ENCODE data around the gene SPEF2. TPM values are rescaled to one million over a fixed set of nuclear protein-coding genes. Genes with fewer than 3 reads are reported as not detected.

The SPEF2 gene
- total RNA-seq, 1 donor from 2014 or later = 12.1 TPM

- H3K36me3 Mint-ChIP-seq = no peaks in the 10 kb centered on the region
- TF ChIP-seq, protein P1, sequence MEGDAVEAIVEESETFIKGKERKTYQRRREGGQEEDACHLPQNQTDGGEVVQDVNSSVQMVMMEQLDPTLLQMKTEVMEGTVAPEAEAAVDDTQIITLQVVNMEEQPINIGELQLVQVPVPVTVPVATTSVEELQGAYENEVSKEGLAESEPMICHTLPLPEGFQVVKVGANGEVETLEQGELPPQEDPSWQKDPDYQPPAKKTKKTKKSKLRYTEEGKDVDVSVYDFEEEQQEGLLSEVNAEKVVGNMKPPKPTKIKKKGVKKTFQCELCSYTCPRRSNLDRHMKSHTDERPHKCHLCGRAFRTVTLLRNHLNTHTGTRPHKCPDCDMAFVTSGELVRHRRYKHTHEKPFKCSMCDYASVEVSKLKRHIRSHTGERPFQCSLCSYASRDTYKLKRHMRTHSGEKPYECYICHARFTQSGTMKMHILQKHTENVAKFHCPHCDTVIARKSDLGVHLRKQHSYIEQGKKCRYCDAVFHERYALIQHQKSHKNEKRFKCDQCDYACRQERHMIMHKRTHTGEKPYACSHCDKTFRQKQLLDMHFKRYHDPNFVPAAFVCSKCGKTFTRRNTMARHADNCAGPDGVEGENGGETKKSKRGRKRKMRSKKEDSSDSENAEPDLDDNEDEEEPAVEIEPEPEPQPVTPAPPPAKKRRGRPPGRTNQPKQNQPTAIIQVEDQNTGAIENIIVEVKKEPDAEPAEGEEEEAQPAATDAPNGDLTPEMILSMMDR (IDR thresholded peaks at IDR 0.05; ENCODE audit: unreplicated experiment) = no peak
- H3K27me3 Mint-ChIP-seq (ENCODE audit: low read depth) = no peaks in the 10 kb centered on the region
- no peak for DNase-seq (ENCODE audit: low spot score in 2 of 2, unreplicated experiment in 2 of 2)
- H3K4me1 Mint-ChIP-seq = no peaks in the 10 kb centered on the region
- no peak overlapping the region for H3K27ac Mint-ChIP-seq
- H3K4me3 Mint-ChIP-seq = no peak overlapping the region
- no peaks in the 10 kb centered on the region for H3K9me3 Mint-ChIP-seq
Measured at GRCh38 chr5:35799181-35799580, 181.5 kb downstream of the SPEF2 start.

DNA sequence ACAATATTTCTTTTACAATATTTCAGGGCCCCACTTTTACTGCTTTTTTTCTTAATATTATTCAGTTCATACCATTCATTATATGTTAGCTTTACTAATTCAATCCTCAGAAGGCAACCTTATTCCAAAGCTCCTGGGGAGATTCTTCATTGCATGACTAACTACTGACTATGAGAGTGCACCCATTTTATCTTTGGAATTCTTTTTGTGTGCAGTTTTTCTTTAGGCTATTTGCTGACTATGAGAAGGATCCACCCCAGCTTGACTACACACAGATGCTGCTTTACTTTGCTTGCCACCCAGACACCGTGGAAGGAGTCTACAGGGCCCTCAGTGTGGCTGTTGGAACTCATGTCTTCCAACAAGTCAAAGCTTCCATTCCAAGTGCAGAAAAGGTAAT, 182.1 kb downstream of the SPEF2 start:
- H3K36me3 Mint-ChIP-seq = no peaks in the 10 kb centered on the region
- DNase-seq (ENCODE audit: low spot score in 2 of 2, unreplicated experiment in 2 of 2) = no peak
- no peak overlapping the region for H3K4me3 Mint-ChIP-seq
- H3K27ac Mint-ChIP-seq = no peak overlapping the region
- TF ChIP-seq, protein P1 (IDR thresholded peaks at IDR 0.05; ENCODE audit: unreplicated experiment) = no peak
- no peaks in the 10 kb centered on the region for H3K27me3 Mint-ChIP-seq (ENCODE audit: low read depth)
- H3K9me3 Mint-ChIP-seq = no peaks in the 10 kb centered on the region
- no peaks in the 10 kb centered on the region for H3K4me1 Mint-ChIP-seq

GRCh38 chr5:35803191-35803651, 185.6 kb downstream of the SPEF2 start:
- Mint-ChIP-seq H3K36me3 (no peaks in the 10 kb centered on the region), H3K4me1 (no peaks in the 10 kb centered on the region), H3K27ac (no peak overlapping the region), H3K4me3 (no peak overlapping the region), H3K9me3 (no peaks in the 10 kb centered on the region), H3K27me3 (ENCODE audit: low read depth) (peaks cover 3% of the 10 kb centered on the region)
- TF ChIP-seq, protein P1 (IDR thresholded peaks at IDR 0.05; ENCODE audit: unreplicated experiment) = no peak
- no peak for DNase-seq (ENCODE audit: low spot score in 2 of 2, unreplicated experiment in 2 of 2)

DNA sequence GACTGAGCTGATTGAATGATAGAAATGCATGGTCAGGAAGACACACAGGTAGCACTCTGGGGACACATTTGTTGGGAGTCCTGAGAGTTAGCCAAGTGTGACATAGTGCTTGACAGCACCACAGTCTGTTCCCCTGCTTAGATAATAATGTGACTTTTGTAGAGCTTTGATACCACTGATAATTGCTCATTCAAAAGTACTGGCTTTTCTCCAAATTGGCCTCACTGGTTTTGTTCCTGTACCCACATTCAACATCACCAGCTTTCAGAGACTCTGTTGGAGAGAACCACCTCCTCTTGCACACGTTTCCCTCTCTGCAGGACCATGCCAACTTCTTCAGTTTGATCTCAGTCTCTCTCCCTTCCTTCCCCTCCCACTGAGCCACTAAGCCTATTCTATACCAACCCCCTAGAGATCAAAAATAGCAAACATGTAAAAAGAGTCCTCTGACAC, 186.6 kb downstream of the SPEF2 start:
- Mint-ChIP-seq H3K4me3 (no peak overlapping the region), H3K4me1 (no peaks in the 10 kb centered on the region), H3K36me3 (no peaks in the 10 kb centered on the region), H3K27me3 (ENCODE audit: low read depth) (peaks cover 3% of the 10 kb centered on the region), H3K27ac (no peak overlapping the region), H3K9me3 (no peaks in the 10 kb centered on the region)
- DNase-seq (ENCODE audit: low spot score in 2 of 2, unreplicated experiment in 2 of 2) = no peak
- TF ChIP-seq, protein P1 (IDR thresholded peaks at IDR 0.05; ENCODE audit: unreplicated experiment) = no peak

DNA sequence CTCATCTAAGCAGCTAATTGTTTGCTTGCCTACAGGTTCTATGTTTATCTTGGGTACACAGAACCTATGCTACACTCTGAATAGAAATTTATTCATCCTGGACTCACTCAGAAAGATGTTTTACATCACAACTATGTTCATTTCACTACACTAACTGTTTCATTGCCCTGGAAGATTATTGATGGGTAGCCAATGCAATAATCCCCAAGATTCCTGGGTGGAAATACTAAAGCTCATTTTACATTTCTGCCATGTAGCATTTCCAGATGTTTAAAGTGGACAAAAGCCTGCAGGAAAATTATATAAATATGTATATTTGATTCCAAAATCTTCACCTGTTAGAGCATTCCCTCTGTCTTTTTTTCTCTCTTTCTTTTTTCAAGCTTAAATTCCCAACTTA, 187.2 kb downstream of the SPEF2 start:
- Mint-ChIP-seq H3K27me3 (ENCODE audit: low read depth) (peaks cover 3% of the 10 kb centered on the region), H3K27ac (no peak overlapping the region)

More for the DNA sequence above, 187.2 kb downstream of the SPEF2 start:
- no peaks in the 10 kb centered on the region for H3K9me3 Mint-ChIP-seq
- no peaks in the 10 kb centered on the region for H3K36me3 Mint-ChIP-seq
- H3K4me3 Mint-ChIP-seq = no peak overlapping the region
- TF ChIP-seq, protein P1 (IDR thresholded peaks at IDR 0.05; ENCODE audit: unreplicated experiment) = no peak
- no peak for DNase-seq (ENCODE audit: low spot score in 2 of 2, unreplicated experiment in 2 of 2)
- H3K4me1 Mint-ChIP-seq = no peaks in the 10 kb centered on the region
